ENCODE data around the gene RFFL. TPM values are rescaled to one million over a fixed set of nuclear protein-coding genes. Genes with fewer than 3 reads are reported as not detected.
"Not testable (repeated sequence)": the region's sequence is repeated elsewhere in the genome, so short reads cannot be mapped to it uniquely, and the experiment has no call there.

RFFL gene
- total RNA-seq, 1 donor from 2014 or later: 22.9 TPM

DNA sequence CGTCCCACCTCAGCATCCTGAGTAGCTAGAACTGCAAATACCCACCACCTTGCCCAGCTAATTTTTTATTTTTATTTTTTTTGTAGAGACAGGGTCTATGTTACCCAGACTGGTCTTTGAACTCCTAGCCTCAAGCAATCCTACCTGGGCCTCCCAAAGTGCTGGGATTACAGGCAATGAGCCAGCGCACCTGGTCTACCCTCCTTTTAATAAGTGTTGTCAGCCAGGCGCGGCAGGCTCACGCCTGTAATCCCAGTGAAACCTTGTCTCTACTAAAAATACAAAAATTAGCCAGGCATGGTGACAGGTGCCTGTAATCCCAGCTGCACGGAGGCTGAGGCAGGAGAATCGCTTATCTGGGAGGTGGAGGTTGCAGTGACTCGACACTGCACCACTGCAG lies 19.3 kb downstream of the RFFL start:
- TF ChIP-seq, protein P1, sequence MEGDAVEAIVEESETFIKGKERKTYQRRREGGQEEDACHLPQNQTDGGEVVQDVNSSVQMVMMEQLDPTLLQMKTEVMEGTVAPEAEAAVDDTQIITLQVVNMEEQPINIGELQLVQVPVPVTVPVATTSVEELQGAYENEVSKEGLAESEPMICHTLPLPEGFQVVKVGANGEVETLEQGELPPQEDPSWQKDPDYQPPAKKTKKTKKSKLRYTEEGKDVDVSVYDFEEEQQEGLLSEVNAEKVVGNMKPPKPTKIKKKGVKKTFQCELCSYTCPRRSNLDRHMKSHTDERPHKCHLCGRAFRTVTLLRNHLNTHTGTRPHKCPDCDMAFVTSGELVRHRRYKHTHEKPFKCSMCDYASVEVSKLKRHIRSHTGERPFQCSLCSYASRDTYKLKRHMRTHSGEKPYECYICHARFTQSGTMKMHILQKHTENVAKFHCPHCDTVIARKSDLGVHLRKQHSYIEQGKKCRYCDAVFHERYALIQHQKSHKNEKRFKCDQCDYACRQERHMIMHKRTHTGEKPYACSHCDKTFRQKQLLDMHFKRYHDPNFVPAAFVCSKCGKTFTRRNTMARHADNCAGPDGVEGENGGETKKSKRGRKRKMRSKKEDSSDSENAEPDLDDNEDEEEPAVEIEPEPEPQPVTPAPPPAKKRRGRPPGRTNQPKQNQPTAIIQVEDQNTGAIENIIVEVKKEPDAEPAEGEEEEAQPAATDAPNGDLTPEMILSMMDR (IDR thresholded peaks at IDR 0.05): no peak
- no peak overlapping the region for H3K27ac Mint-ChIP-seq (ENCODE audit: unreplicated experiment)

DNA sequence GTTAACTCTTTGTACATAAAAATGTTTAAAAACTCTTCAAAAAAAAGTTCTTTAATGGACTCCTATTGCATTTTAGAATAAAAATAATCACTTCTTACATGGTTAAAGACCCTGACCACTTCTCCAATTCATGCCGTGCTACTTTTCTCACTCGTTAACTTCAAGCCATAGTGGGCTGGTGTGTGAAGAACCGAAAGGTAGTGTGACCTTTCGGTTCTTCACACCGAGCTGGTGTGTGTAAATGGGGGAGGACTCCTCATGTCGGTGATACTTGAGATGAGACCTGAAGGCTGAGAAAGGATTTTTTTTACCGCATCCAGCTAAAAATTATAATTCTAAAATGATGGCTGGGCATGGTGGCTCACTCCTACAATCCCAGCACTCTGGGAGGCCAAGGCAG lies 22.1 kb downstream of the RFFL start:
- no peak for DNase-seq (ENCODE audit: extremely low spot score, unreplicated experiment)
- H3K36me3 Mint-ChIP-seq (ENCODE audit: unreplicated experiment): peaks cover 6% of the 10 kb centered on the region
- peaks cover 2% of the 10 kb centered on the region for H3K4me1 Mint-ChIP-seq (ENCODE audit: unreplicated experiment)
- H3K9me3 Mint-ChIP-seq (ENCODE audit: unreplicated experiment): peaks cover 5% of the 10 kb centered on the region
- H3K27me3 Mint-ChIP-seq (ENCODE audit: unreplicated experiment): no peaks in the 10 kb centered on the region
- TF ChIP-seq, protein P1 (IDR thresholded peaks at IDR 0.05): no peak
- H3K4me3 Mint-ChIP-seq (ENCODE audit: unreplicated experiment): no peak overlapping the region
- H3K27ac Mint-ChIP-seq (ENCODE audit: unreplicated experiment): no peak overlapping the region

More for the DNA sequence above, 19.3 kb downstream of the RFFL start:
- Mint-ChIP-seq H3K4me1 (ENCODE audit: unreplicated experiment) (peaks cover 6% of the 10 kb centered on the region), H3K4me3 (ENCODE audit: unreplicated experiment) (no peak overlapping the region), H3K27me3 (ENCODE audit: unreplicated experiment) (no peaks in the 10 kb centered on the region), H3K36me3 (ENCODE audit: unreplicated experiment) (peaks cover 6% of the 10 kb centered on the region), H3K9me3 (ENCODE audit: unreplicated experiment) (peaks cover 5% of the 10 kb centered on the region)
- no peak for DNase-seq (ENCODE audit: extremely low spot score, unreplicated experiment)

DNA sequence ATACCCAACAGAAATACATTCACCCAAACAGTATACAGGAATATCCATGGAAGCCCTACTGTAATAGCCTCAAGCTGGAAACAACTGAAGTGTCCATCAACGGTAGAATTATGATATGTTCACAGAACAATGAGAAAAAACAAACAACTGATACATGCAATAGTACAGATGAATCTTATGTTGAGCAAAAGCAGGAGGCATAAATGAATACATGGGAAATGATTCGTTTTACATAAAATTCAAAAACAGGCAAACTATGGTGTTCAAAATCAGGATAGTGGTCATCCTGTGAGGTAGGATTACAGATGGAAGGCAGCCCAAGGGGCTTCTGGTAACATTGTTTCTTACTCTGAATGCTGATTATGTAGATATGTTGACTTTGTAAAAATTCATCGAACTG lies 25.1 kb downstream of the RFFL start:
- H3K27me3 Mint-ChIP-seq (ENCODE audit: unreplicated experiment): no peaks in the 10 kb centered on the region

DNA sequence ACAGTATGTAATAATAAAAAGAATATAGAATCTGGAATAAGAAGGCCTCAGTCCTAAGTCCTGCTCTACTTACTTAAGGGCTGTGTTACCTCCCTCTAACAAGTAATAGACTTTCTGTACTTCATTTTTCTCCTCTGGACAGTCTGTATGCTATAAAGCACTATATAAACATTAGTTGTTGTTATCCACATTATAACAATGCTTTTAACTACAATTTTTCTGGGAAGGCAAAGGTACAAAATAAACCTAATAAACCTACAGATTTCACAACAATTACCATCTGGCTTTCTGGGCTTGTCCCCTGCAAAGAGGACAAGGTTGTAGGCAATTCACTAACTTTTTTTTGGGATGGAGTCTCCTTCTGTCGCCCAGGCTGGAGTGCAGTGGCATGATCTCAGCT lies 32.7 kb downstream of the RFFL start:
- H3K4me3 Mint-ChIP-seq (ENCODE audit: unreplicated experiment): no peak overlapping the region
- H3K36me3 Mint-ChIP-seq (ENCODE audit: unreplicated experiment): peaks cover 3% of the 10 kb centered on the region
- H3K4me1 Mint-ChIP-seq (ENCODE audit: unreplicated experiment): peaks cover 8% of the 10 kb centered on the region
- H3K27ac Mint-ChIP-seq (ENCODE audit: unreplicated experiment): no peak overlapping the region
- TF ChIP-seq, protein P1 (IDR thresholded peaks at IDR 0.05): no peak
- H3K27me3 Mint-ChIP-seq (ENCODE audit: unreplicated experiment): no peaks in the 10 kb centered on the region
- no peak for DNase-seq (ENCODE audit: extremely low spot score, unreplicated experiment)
- H3K9me3 Mint-ChIP-seq (ENCODE audit: unreplicated experiment): no peaks in the 10 kb centered on the region

More for the DNA sequence above, 25.1 kb downstream of the RFFL start:
- Mint-ChIP-seq H3K4me1 (ENCODE audit: unreplicated experiment) (no peaks in the 10 kb centered on the region), H3K36me3 (ENCODE audit: unreplicated experiment) (peaks cover 6% of the 10 kb centered on the region), H3K4me3 (ENCODE audit: unreplicated experiment) (no peak overlapping the region), H3K27ac (ENCODE audit: unreplicated experiment) (no peak overlapping the region), H3K9me3 (ENCODE audit: unreplicated experiment) (peaks cover 5% of the 10 kb centered on the region)
- TF ChIP-seq, protein P1 (IDR thresholded peaks at IDR 0.05): no peak
- DNase-seq (ENCODE audit: extremely low spot score, unreplicated experiment): no peak

DNA sequence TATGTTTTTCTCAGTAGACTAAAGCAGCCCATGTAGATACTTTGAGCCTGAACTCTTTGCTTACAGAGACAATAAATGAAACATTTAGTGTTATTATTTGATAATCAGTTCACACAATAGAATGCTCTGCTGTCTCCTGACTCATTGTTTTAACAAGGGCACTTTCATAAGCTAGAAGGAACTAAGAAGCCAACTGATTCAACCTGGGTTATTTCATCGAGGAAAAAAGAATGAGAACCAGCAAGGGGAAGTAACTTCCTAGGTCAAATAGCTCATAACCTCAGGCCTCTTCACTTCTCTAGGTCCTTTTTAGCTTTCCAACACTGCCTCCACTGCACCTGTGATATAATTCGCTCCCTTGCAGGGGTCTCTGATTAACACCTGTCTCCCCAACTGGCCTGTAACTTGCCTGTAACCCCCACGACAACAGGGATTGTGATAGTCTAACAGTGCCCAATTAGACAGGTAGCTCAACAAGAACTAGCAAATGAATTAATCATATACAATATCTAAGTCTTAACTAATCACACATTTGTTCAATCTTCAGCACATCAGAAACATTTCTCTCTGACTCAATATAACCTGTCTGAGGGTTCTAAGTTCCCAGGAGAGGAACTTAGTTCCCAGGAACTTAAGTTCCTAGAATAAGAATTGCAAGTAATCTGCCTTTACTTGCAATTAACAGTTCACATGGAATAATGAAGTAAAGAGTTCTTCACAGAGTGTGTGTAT lies 34.8 kb downstream of the RFFL start:
- peaks cover 11% of the 10 kb centered on the region for H3K4me1 Mint-ChIP-seq (ENCODE audit: unreplicated experiment)
- no peaks in the 10 kb centered on the region for H3K9me3 Mint-ChIP-seq (ENCODE audit: unreplicated experiment)
- H3K4me3 Mint-ChIP-seq (ENCODE audit: unreplicated experiment): no peak overlapping the region
- TF ChIP-seq, protein P1 (IDR thresholded peaks at IDR 0.05): no peak
- no peaks in the 10 kb centered on the region for H3K27me3 Mint-ChIP-seq (ENCODE audit: unreplicated experiment)
- H3K36me3 Mint-ChIP-seq (ENCODE audit: unreplicated experiment): peaks cover 11% of the 10 kb centered on the region
- H3K27ac Mint-ChIP-seq (ENCODE audit: unreplicated experiment): peak overlapping the region; percentile 35
- no peak for DNase-seq (ENCODE audit: extremely low spot score, unreplicated experiment)

DNA sequence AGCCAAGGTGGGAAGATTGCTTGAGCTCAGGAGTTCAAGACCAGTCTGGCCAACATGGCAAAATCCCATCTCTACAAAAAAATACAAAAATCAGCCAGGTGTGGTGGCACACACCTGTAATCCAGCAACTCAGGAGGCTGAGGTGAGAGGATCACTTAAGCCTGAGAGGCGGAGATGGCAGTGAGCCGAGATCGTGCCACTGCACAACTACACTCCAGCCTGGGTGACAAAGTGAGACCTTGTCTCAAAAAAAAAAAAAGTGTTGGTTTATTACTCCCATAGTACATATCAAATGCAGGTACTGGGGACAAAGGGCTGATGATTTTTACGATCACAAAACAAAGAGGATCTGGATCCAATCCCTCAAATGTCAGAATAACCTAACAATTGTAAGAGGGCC lies 35.4 kb downstream of the RFFL start:
- H3K9me3 Mint-ChIP-seq (ENCODE audit: unreplicated experiment); H3K27me3 Mint-ChIP-seq (ENCODE audit: unreplicated experiment); H3K4me3 Mint-ChIP-seq (ENCODE audit: unreplicated experiment); DNase-seq (ENCODE audit: extremely low spot score, unreplicated experiment): not testable (repeated sequence)
- Mint-ChIP-seq H3K36me3 (ENCODE audit: unreplicated experiment) (peaks cover 11% of the 10 kb centered on the region), H3K4me1 (ENCODE audit: unreplicated experiment) (peaks cover 17% of the 10 kb centered on the region), H3K27ac (ENCODE audit: unreplicated experiment) (peak overlapping the region; percentile 35)

Measured in osteocyte (in vitro differentiated cells).